ENCODE results near the gene PCGF1. TPM values are rescaled to one million over a fixed set of nuclear protein-coding genes. Genes with fewer than 3 reads are reported as not detected.

The PCGF1 gene
- total and polyA plus RNA-seq, 2 of the 13 experiments (the other 11 are each of a cell fraction or from before 2014, with no cell fraction given): 20.4 to 22.6 TPM

DNA sequence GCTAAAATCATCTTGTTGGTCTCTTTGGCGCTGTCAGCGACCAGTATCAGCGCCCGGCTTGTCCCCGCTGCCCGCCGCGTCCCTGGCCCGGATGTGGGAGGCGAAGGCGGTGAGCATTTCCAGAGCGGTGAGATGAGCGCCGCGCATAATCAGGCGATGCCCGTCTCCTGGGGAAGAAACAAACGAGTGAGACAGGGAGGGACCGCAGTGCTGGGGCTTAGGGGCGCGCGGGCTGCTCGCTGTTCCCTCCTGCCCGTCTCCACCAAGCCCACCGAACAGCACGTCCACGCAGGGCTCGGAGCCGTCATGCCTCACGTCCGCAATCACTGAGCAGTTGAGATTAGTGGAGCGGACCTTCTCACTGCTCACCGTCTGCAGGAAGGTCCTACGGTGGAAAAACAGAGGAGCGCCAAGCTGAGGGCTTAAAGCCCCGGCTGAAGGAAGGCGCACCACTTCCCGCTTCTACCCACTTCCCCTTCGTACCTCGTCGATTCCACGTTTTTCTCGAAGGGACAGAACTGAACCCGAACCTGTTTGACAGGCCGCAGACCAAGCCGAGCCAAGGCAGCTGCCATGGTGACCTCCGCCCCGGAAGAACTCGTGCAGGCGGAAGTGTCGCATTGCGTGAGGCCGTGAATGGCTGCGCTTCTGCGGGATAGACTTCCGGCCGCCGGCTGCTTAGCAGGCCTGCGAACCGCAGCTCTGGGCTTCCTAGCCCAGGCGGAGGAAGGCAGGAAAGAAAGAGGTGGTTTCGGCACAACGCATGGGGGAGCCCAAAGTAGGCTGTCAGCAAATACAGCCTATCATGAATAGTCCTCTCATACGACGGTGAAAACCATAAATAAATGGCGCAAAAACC is 35.2 kb downstream of the PCGF1 start, which contains the start of gene MRPL53 (continued):
- no peak for TF ChIP-seq ATRX (CRISPR knock-in tag; IDR thresholded peaks at IDR 0.05; ENCODE audit: borderline replicate concordance)
- TF ChIP-seq ZNF292 (CRISPR knock-in tag; IDR thresholded peaks at IDR 0.05; ENCODE audit: borderline replicate concordance, low read depth): peak; percentile 69
- TF ChIP-seq HNRNPL (IDR thresholded peaks at IDR 0.05; ENCODE audit: low read depth, low read length): peak; percentile 61; the same call in 1 of the 2 replicates
- no peak for TF ChIP-seq IKZF1 (IDR thresholded peaks at IDR 0.05)
- TF ChIP-seq ZNF501 (CRISPR knock-in tag; IDR thresholded peaks at IDR 0.05): peak; percentile 100
- TF ChIP-seq, protein P1, sequence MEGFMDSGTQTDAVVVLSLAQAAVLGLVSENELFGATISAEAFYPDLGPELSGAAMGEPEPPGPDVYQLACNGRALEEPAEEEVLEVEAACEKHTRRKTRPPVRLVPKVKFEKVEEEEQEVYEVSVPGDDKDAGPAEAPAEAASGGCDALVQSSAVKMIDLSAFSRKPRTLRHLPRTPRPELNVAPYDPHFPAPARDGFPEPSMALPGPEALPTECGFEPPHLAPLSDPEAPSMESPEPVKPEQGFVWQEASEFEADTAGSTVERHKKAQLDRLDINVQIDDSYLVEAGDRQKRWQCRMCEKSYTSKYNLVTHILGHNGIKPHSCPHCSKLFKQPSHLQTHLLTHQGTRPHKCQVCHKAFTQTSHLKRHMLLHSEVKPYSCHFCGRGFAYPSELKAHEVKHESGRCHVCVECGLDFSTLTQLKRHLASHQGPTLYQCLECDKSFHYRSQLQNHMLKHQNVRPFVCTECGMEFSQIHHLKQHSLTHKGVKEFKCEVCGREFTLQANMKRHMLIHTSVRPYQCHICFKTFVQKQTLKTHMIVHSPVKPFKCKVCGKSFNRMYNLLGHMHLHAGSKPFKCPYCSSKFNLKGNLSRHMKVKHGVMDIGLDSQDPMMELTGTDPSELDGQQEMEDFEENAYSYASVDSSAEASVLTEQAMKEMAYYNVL (CRISPR knock-in tag; IDR thresholded peaks at IDR 0.05; ENCODE audit: borderline replicate concordance): peak; percentile 89
- TF ChIP-seq HOXA3 (CRISPR knock-in tag; IDR thresholded peaks at IDR 0.05): peak; percentile 98
- TF ChIP-seq, protein P2, sequence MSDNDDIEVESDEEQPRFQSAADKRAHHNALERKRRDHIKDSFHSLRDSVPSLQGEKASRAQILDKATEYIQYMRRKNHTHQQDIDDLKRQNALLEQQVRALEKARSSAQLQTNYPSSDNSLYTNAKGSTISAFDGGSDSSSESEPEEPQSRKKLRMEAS (IDR thresholded peaks at IDR 0.05): peak; percentile 95
- no peak; the same call in 1 of the 2 replicates for TF ChIP-seq ZNF281 (CRISPR knock-in tag; IDR thresholded peaks at IDR 0.05; ENCODE audit: borderline replicate concordance)
- peak; percentile 82; the same call in 1 of the 2 replicates for TF ChIP-seq CENPT (CRISPR knock-in tag; IDR thresholded peaks at IDR 0.05; ENCODE audit: low read depth)
- no peak; the same call in 1 of the 2 replicates for TF ChIP-seq REL (CRISPR knock-in tag; conservative IDR thresholded peaks at IDR 0.05)
- peak; percentile 97 for TF ChIP-seq ZNF280B (CRISPR knock-in tag; IDR thresholded peaks at IDR 0.05; ENCODE audit: borderline replicate concordance)
- peak; percentile 93; the same call in 1 of the 2 replicates for TF ChIP-seq ZNF335 (CRISPR knock-in tag; IDR thresholded peaks at IDR 0.05)
- no peak for TF ChIP-seq ZNF382 (CRISPR knock-in tag; IDR thresholded peaks at IDR 0.05; ENCODE audit: borderline replicate concordance)
- TF ChIP-seq ZNF558 (CRISPR knock-in tag; IDR thresholded peaks at IDR 0.05; ENCODE audit: borderline replicate concordance): peak; percentile 80
- TF ChIP-seq ZNF839 (CRISPR knock-in tag; IDR thresholded peaks at IDR 0.05; ENCODE audit: borderline replicate concordance): peak; percentile 97; the same call in 1 of the 2 replicates
- no peak; the same call in 1 of the 2 replicates for TF ChIP-seq U2AF2 (IDR thresholded peaks at IDR 0.05; ENCODE audit: low read depth, low read length)
- TF ChIP-seq ZNF772 (CRISPR knock-in tag; IDR thresholded peaks at IDR 0.05): peak; percentile 98
- TF ChIP-seq, protein P3, sequence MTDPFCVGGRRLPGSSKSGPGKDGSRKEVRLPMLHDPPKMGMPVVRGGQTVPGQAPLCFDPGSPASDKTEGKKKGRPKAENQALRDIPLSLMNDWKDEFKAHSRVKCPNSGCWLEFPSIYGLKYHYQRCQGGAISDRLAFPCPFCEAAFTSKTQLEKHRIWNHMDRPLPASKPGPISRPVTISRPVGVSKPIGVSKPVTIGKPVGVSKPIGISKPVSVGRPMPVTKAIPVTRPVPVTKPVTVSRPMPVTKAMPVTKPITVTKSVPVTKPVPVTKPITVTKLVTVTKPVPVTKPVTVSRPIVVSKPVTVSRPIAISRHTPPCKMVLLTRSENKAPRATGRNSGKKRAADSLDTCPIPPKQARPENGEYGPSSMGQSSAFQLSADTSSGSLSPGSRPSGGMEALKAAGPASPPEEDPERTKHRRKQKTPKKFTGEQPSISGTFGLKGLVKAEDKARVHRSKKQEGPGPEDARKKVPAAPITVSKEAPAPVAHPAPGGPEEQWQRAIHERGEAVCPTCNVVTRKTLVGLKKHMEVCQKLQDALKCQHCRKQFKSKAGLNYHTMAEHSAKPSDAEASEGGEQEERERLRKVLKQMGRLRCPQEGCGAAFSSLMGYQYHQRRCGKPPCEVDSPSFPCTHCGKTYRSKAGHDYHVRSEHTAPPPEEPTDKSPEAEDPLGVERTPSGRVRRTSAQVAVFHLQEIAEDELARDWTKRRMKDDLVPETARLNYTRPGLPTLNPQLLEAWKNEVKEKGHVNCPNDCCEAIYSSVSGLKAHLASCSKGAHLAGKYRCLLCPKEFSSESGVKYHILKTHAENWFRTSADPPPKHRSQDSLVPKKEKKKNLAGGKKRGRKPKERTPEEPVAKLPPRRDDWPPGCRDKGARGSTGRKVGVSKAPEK (CRISPR knock-in tag; IDR thresholded peaks at IDR 0.05; ENCODE audit: borderline replicate concordance): peak; percentile 94
